ENCODE results near the gene COL6A2.
"Not testable (repeated sequence)": the region's sequence is repeated elsewhere in the genome, so short reads cannot be mapped to it uniquely, and the experiment has no call there.

COL6A2 gene

GRCh38 chr21:46082963-46083790 is 14.7 kb upstream of the COL6A2 start:
- no peak for TF ChIP-seq CTCF (IDR thresholded peaks at IDR 0.05; ENCODE audit: low read depth, low read length, missing control alignments)
- H3K4me3 ChIP-seq (ENCODE audit: low read depth, low read length) = no peak overlapping the region
- DNase-seq (ENCODE audit: low read depth) = no peak

GRCh38 chr21:46083791-46084561 is 13.9 kb upstream of the COL6A2 start:
- no peak for TF ChIP-seq CTCF (IDR thresholded peaks at IDR 0.05; ENCODE audit: low read depth, low read length, missing control alignments)
- H3K4me3 ChIP-seq (ENCODE audit: low read depth, low read length) = no peak overlapping the region
- no peak for DNase-seq (ENCODE audit: low read depth)

GRCh38 chr21:46084709-46085108 is 13.2 kb upstream of the COL6A2 start:
- no peak for TF ChIP-seq CTCF (IDR thresholded peaks at IDR 0.05; ENCODE audit: low read depth, low read length, missing control alignments)
- H3K4me3 ChIP-seq (ENCODE audit: low read depth, low read length) = no peak overlapping the region
- DNase-seq (ENCODE audit: low read depth) = no peak

- H3K4me3 ChIP-seq (ENCODE audit: low read depth, low read length); DNase-seq (ENCODE audit: low read depth): not testable (repeated sequence)
These were observed 12.7 kb upstream of the COL6A2 start for GRCh38 chr21:46085259-46085658.

GRCh38 chr21:46087641-46088040 is 10.3 kb upstream of the COL6A2 start:
- no peak for DNase-seq (ENCODE audit: low read depth)
- no peak for TF ChIP-seq CTCF (IDR thresholded peaks at IDR 0.05; ENCODE audit: low read depth, low read length, missing control alignments)
- H3K4me3 ChIP-seq (ENCODE audit: low read depth, low read length) = no peak overlapping the region

GRCh38 chr21:46088189-46088588 is 9.7 kb upstream of the COL6A2 start:
- no peak overlapping the region for H3K4me3 ChIP-seq (ENCODE audit: low read depth, low read length)

More at GRCh38 chr21:46088189-46088588, 9.7 kb upstream of the COL6A2 start:
- TF ChIP-seq CTCF (IDR thresholded peaks at IDR 0.05; ENCODE audit: low read depth, low read length, missing control alignments) = no peak
- no peak for DNase-seq (ENCODE audit: low read depth)

Data from GM12864 (cell line).